Aorta (tissue), 5 donors: Measurements from ENCODE around the gene CCDC169. TPM values are rescaled to one million over a fixed set of nuclear protein-coding genes. Genes with fewer than 3 reads are reported as not detected.

Experiments used
- ATAC-seq: fragments of 200-7000 bp; cut with Tn5 transposase; one replicate; pipeline ENCODE4 v1.9.1; 2022; ENCODE audit warnings: moderate library complexity; ENCODE audit not compliant: low FRiP score
- DNase-seq, 2 donors: peaks; one replicate each; pipeline ENCODE4 v3.0.0-alpha.2; 2020
- H3K27ac ChIP-seq, 2 donors: one replicate each; pipeline ENCODE4 v1.5.1; 2013; ENCODE audit warnings: low read length in 2 of 2, mild to moderate bottlenecking in 2 of 2, moderate library complexity in 2 of 2, control low read depth in 1 of 2, inconsistent platforms in 1 of 2, low read depth in 1 of 2
- H3K27me3 ChIP-seq, 2 donors: one replicate each; pipeline ENCODE4 v1.6.1; 2013; ENCODE audit warnings: control low read depth in 1 of 2, low read length in 1 of 2, mild to moderate bottlenecking in 1 of 2, moderate library complexity in 1 of 2; ENCODE audit not compliant: insufficient read depth in 2 of 2, control insufficient read depth in 1 of 2
- H3K36me3 ChIP-seq, 2 donors: one replicate each; pipeline ENCODE4 v1.6.1; 2013; ENCODE audit warnings: control low read depth in 1 of 2, low read length in 1 of 2, mild to moderate bottlenecking in 1 of 2; ENCODE audit not compliant: insufficient read depth in 2 of 2, control insufficient read depth in 1 of 2
- H3K4me1 ChIP-seq, 2 donors: one replicate each; pipeline ENCODE4 v1.6.1; 2013; ENCODE audit warnings: low read length in 2 of 2, control low read depth in 1 of 2, mild to moderate bottlenecking in 1 of 2, moderate library complexity in 1 of 2; ENCODE audit not compliant: insufficient read depth in 2 of 2, control insufficient read depth in 1 of 2
- H3K4me3 ChIP-seq, 2 donors: one replicate each; pipeline ENCODE4 v1.5.1; 2013; ENCODE audit warnings: low read length in 2 of 2, control low read depth in 1 of 2, mild to moderate bottlenecking in 1 of 2
- H3K9me3 ChIP-seq: one replicate; pipeline ENCODE4 v1.6.1; 2013; ENCODE audit warnings: mild to moderate bottlenecking, low read length; ENCODE audit not compliant: control insufficient read depth
- WGBS, 2 donors: extraction: QIAGEN DNeasy Blood & Tissue Kit; methylation state at CpG; one replicate each; pipeline ENCODE4 v1.1.7; 2013; 5-methylcytosine and 5-hydroxymethylcytosine counted together
- intact Hi-C, 2 donors: fragments of 100-400 bp; cut with DNase I; formaldehyde crosslinking; loops; one replicate each; pipeline versions ENCODE4 v1.14.2 to v1.15.0; 2022
- polyA plus RNA-seq, 2 donors: library from polyadenylated mRNA; stranded (reverse); fragments of 200-250 nt; gene quantifications; one replicate each; pipeline ENCODE4 v1.2.3, GENCODE V29; 2013
- total RNA-seq, 2 donors: library from RNA; stranded (reverse); fragmentation: NEBNext Ultra II Directional; extraction: Animal tissue kit (Norgen Biotek cat#: 25700); gene quantifications; one replicate each; pipeline ENCODE4 v1.2.1, GENCODE V29; 2021
- donor health status: healthy with polysubstance abuse.
- donor health status: Bipolar disorder and iron deficiency.
- donor health status: DM: no; HTN: no; CAD: no.
- donor health status: DM: no; HTN: no; CAD: no.
- donor health status: DM: yes; HTN: yes; CAD: no.

The CCDC169 gene
- total and polyA plus RNA-seq, 4 donors = 0.28 to 1.5 (median 0.55) TPM; not detected in 1

GRCh38 chr13:36261976-36262375, 35.6 kb downstream of the CCDC169 start:
- no peaks in the 10 kb centered on the region for H3K4me1 ChIP-seq
- intact Hi-C loops = no loop called here
- no peaks in the 10 kb centered on the region for H3K9me3 ChIP-seq
- H3K36me3 ChIP-seq = no peaks in the 10 kb centered on the region
- H3K27ac ChIP-seq = no peak overlapping the region
- H3K4me3 ChIP-seq = no peak overlapping the region
- H3K27me3 ChIP-seq = no peaks in the 10 kb centered on the region
- no peak for ATAC-seq
- DNase-seq = no peak

DNA sequence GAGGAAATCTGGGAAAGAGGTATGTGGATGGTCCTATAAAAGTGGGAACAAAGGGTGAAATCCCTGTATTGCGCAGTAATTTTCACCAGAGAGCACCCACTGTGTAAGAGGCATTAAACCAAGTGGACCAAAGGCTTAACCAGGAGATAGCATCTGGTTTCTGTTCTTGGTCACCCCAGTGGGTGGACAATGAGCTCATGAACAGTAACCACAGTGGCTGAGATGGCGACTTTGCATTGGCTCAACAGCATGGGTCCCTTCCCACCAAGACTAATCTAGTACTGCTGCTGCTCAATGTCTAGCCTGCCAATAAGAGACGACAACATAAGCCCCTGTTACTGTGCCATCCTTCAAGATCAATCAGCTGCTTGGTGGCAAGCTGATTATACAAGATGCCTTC, 36.6 kb downstream of the CCDC169 start:
- Histone ChIP-seq H3K4me3 (no peak overlapping the region), H3K27ac (no peak overlapping the region), H3K4me1 (no peaks in the 10 kb centered on the region), H3K9me3 (no peaks in the 10 kb centered on the region), H3K36me3 (no peaks in the 10 kb centered on the region), H3K27me3 (no peaks in the 10 kb centered on the region)
- DNase-seq (no peak), ATAC-seq (no peak)
- WGBS, 2 donors = 91 to 92% methylated on average over 3 of the region's 3 CpGs
- intact Hi-C loops = no loop called here

DNA sequence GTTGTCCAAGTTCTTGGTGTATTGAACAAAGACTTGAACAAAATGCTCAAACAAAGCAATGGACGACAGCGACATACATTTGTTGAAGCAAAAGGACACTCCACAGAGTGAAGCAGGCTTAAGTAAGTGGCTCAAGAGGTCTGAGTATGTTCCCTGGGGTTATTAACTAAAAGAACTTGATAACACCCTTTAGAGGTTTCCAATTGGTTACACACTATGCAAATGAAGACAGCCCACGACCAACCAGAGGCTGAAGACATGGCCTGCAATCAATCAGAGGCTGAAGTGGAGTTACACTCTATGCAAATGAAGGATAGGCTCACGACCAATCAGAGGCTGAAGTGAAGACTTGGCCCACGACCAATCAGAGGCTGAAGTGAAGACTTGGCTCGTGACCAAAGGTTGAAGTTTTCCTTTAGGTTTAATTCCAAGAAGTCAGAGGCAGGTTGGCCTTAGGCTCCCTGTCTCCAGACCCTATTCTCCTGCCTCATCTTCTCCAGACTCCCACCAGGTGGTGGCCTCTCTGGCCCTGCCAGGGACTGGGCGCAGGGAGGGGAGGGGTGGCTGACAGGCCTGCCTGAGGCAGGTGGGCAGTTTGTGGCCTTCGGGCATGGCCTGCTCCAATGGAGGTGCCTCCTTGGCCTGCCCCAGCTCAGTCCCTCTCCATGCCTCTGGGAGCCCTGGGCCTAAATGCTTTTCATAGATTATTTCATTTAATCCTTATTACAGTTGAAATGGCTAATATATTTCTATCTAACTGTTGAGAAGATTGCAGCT, 38.1 kb downstream of the CCDC169 start:
- intact Hi-C loops = no loop called here
- WGBS, 2 donors = 93 to 95% methylated on average over 8 of the region's 8 CpGs
- H3K4me3 ChIP-seq = no peak overlapping the region

GRCh38 chr13:36258831-36259230, 38.8 kb downstream of the CCDC169 start:
- Histone ChIP-seq H3K27me3 (no peaks in the 10 kb centered on the region), H3K9me3 (no peaks in the 10 kb centered on the region), H3K27ac (no peak overlapping the region), H3K4me1 (no peaks in the 10 kb centered on the region), H3K36me3 (no peaks in the 10 kb centered on the region), H3K4me3 (no peak overlapping the region)
- DNase-seq (no peak), ATAC-seq (no peak)
- WGBS, 2 donors = 79 to 84% methylated on average over 8 of the region's 8 CpGs
- intact Hi-C loops = no loop called here

More for the DNA sequence above, 38.1 kb downstream of the CCDC169 start:
- H3K27ac ChIP-seq = no peak overlapping the region
- H3K27me3 ChIP-seq = no peaks in the 10 kb centered on the region
- H3K4me1 ChIP-seq = no peaks in the 10 kb centered on the region
- no peaks in the 10 kb centered on the region for H3K9me3 ChIP-seq
- ATAC-seq (no peak), DNase-seq (no peak)
- H3K36me3 ChIP-seq = no peaks in the 10 kb centered on the region

- H3K4me3 ChIP-seq = no peak overlapping the region
- intact Hi-C loops = no loop called here
- ATAC-seq = no peak
- H3K9me3 ChIP-seq = no peaks in the 10 kb centered on the region
- H3K36me3 ChIP-seq = no peaks in the 10 kb centered on the region
- H3K27me3 ChIP-seq = no peaks in the 10 kb centered on the region
- no peak overlapping the region for H3K27ac ChIP-seq
- no peak for DNase-seq
- no peaks in the 10 kb centered on the region for H3K4me1 ChIP-seq
These were observed 46.1 kb downstream of the CCDC169 start for GRCh38 chr13:36251526-36251925.

DNA sequence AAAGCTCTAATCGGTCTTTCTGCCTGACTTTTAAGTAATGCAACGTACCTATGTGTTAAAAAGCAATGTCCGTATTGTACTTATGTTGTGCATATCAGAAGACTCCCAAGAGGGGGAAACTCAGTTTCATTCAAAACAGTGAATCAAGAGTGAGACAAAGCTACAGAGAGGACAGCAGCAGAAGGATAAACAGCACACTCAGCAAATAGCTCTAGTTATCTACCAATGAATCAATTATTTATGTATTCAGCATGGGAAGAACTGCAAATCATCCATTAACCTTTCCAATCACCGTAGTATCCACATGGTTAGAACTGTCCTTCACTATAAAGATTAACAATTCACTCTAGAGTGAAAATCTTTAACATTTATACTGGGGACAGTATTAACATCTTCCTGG, 46.6 kb downstream of the CCDC169 start:
- H3K4me3 ChIP-seq = no peak overlapping the region
- H3K27ac ChIP-seq = no peak overlapping the region
- H3K4me1 ChIP-seq = no peaks in the 10 kb centered on the region
- ATAC-seq = no peak
- no peaks in the 10 kb centered on the region for H3K27me3 ChIP-seq
- no peaks in the 10 kb centered on the region for H3K9me3 ChIP-seq
- no peak for DNase-seq
- H3K36me3 ChIP-seq = no peaks in the 10 kb centered on the region
- WGBS, 2 donors = 86 to 87% methylated on average over 4 of the region's 4 CpGs
- intact Hi-C loops = no loop called here

- no peaks in the 10 kb centered on the region for H3K36me3 ChIP-seq
- no peaks in the 10 kb centered on the region for H3K4me1 ChIP-seq
- H3K9me3 ChIP-seq = peaks cover 2% of the 10 kb centered on the region
- H3K27me3 ChIP-seq = no peaks in the 10 kb centered on the region
- intact Hi-C loops = no loop called here
- H3K27ac ChIP-seq = no peak overlapping the region
- no peak overlapping the region for H3K4me3 ChIP-seq
- no peak for ATAC-seq
- DNase-seq = no peak
These were observed 48.9 kb downstream of the CCDC169 start for GRCh38 chr13:36248700-36249099.

DNA sequence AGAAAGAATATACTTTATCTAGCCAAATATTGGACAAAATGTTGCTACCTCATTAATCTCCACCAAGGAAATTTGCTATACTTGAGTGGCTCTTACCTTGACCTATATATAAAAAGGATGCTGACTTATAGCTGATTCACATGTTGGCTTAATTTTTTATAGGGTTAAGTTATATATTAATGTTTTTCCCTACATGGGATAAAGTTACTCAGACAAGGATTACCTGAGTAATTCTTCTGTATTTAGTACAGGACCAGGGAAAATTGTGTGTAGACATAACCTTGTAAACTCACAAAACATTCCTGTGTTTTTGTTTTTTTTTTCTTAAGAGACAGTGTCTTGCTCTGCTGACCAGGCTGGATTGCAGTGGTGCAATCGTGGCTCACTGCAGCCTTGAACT, 52.6 kb downstream of the CCDC169 start:
- Histone ChIP-seq H3K36me3 (no peaks in the 10 kb centered on the region), H3K27me3 (no peaks in the 10 kb centered on the region), H3K9me3 (peaks cover 2% of the 10 kb centered on the region), H3K4me3 (no peak overlapping the region), H3K4me1 (no peaks in the 10 kb centered on the region), H3K27ac (no peak overlapping the region)
- intact Hi-C loops = no loop called here
- DNase-seq (no peak), ATAC-seq (no peak)
- WGBS, 2 donors = 77 to 83% methylated on average over 1 of the region's 1 CpG

DNA sequence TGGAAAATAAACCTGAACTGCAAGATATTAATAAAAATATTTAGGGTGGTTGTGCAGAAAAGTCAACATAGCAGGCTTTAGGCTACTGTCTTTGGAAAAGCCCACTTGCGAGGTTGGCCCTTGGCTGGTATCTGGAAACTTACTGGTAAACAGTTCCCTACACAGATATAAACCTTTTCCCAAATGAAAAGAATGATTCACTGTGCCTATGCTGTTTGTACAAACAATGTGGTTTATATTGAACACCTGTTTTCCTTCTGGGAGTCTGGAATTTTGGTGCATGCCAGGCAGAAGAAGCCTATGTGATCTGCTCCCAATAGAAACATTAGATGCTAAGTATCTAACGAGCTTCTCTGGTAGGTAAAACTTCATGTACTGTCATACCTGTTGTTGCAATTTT, 53.5 kb downstream of the CCDC169 start:
- intact Hi-C loops = no loop called here
- H3K36me3 ChIP-seq = no peaks in the 10 kb centered on the region
- no peaks in the 10 kb centered on the region for H3K4me1 ChIP-seq
- WGBS, 2 donors = 77 to 91% methylated on average over 2 of the region's 2 CpGs
- no peak overlapping the region for H3K27ac ChIP-seq
- no peak for DNase-seq
- peaks cover 2% of the 10 kb centered on the region for H3K9me3 ChIP-seq
- no peaks in the 10 kb centered on the region for H3K27me3 ChIP-seq
- no peak for ATAC-seq
- no peak overlapping the region for H3K4me3 ChIP-seq
